ENCODE data around the gene RAC2.

- TF ChIP-seq EZH2 (IDR thresholded peaks at IDR 0.05; ENCODE audit: low read depth) (no peak), CTCF (conservative IDR thresholded peaks at IDR 0.05) (no peak)
These were observed 36.9 kb downstream of the RAC2 start for GRCh38 chr22:37206841-37207821.
